ENCODE results near the gene CCBE1.
"Not testable (repeated sequence)": the region's sequence is repeated elsewhere in the genome, so short reads cannot be mapped to it uniquely, and the experiment has no call there.

The CCBE1 gene

GRCh38 chr18:59655676-59656075, 41.5 kb downstream of the CCBE1 start:
- no peak for DNase-seq (ENCODE audit: low read depth)

- DNase-seq (ENCODE audit: low read depth) = no peak
These were observed 46.2 kb downstream of the CCBE1 start for GRCh38 chr18:59651071-59651470.

GRCh38 chr18:59650266-59650820, 46.9 kb downstream of the CCBE1 start:
- DNase-seq (ENCODE audit: low read depth) = no peak

- DNase-seq (ENCODE audit: low read depth) = no peak
These were observed 47.6 kb downstream of the CCBE1 start for GRCh38 chr18:59649591-59649990.

- not testable (repeated sequence) for DNase-seq (ENCODE audit: low read depth)
These were observed 48.8 kb downstream of the CCBE1 start for GRCh38 chr18:59648469-59648868.

GRCh38 chr18:59646963-59647307, 50.3 kb downstream of the CCBE1 start:
- DNase-seq (ENCODE audit: low read depth) = no peak

- no peak for DNase-seq (ENCODE audit: low read depth)
These were observed 50.8 kb downstream of the CCBE1 start for GRCh38 chr18:59646228-59646962.

GRCh38 chr18:59643740-59644139, 53.5 kb downstream of the CCBE1 start:
- no peak for DNase-seq (ENCODE audit: low read depth)

- DNase-seq (ENCODE audit: low read depth) = no peak
These were observed 56.5 kb downstream of the CCBE1 start for GRCh38 chr18:59640721-59641120.

GRCh38 chr18:59639821-59640220, 57.4 kb downstream of the CCBE1 start:
- DNase-seq (ENCODE audit: low read depth) = no peak

- DNase-seq (ENCODE audit: low read depth) = no peak
These were observed 58.1 kb downstream of the CCBE1 start for GRCh38 chr18:59639136-59639535.

GRCh38 chr18:59633961-59634485, 63.2 kb downstream of the CCBE1 start:
- no peak for DNase-seq (ENCODE audit: low read depth)

GRCh38 chr18:59633317-59633716, 63.9 kb downstream of the CCBE1 start:
- DNase-seq (ENCODE audit: low read depth) = no peak

GRCh38 chr18:59631583-59632181, 65.5 kb downstream of the CCBE1 start:
- no peak for DNase-seq (ENCODE audit: low read depth)

- DNase-seq (ENCODE audit: low read depth) = no peak
These were observed 67.3 kb downstream of the CCBE1 start for GRCh38 chr18:59629894-59630293.

GRCh38 chr18:59628995-59629394, 68.2 kb downstream of the CCBE1 start:
- DNase-seq (ENCODE audit: low read depth) = no peak

GRCh38 chr18:59627414-59627813, 69.8 kb downstream of the CCBE1 start:
- no peak for DNase-seq (ENCODE audit: low read depth)

- no peak for DNase-seq (ENCODE audit: low read depth)
These were observed 72.9 kb downstream of the CCBE1 start for GRCh38 chr18:59624369-59624765.

GRCh38 chr18:59623456-59624368, 73.5 kb downstream of the CCBE1 start:
- DNase-seq (ENCODE audit: low read depth) = peak; percentile 50

- no peak for DNase-seq (ENCODE audit: low read depth)
These were observed 76.2 kb downstream of the CCBE1 start for GRCh38 chr18:59621027-59621426.

- no peak for DNase-seq (ENCODE audit: low read depth)
These were observed 76.8 kb downstream of the CCBE1 start for GRCh38 chr18:59620381-59620780.

GRCh38 chr18:59619816-59620215, 77.4 kb downstream of the CCBE1 start:
- no peak for DNase-seq (ENCODE audit: low read depth)
